Inflammatory macrophage treated with lipopolysaccharide for 4 hours (primary cell): ENCODE results near the gene NRGN.

Experiments
- DNase-seq: peaks from one replicate; pipeline ENCODE4 v3.0.0-alpha.2; 2020

Gene NRGN

GRCh38 chr11:124739479-124740276 is at the start of gene NRGN:
Gene NRGN (plus strand): TSS chr11:124739942. CDS start chr11:124740085, 143 bp downstream.
- DNase-seq: peak; percentile 79

DNA sequence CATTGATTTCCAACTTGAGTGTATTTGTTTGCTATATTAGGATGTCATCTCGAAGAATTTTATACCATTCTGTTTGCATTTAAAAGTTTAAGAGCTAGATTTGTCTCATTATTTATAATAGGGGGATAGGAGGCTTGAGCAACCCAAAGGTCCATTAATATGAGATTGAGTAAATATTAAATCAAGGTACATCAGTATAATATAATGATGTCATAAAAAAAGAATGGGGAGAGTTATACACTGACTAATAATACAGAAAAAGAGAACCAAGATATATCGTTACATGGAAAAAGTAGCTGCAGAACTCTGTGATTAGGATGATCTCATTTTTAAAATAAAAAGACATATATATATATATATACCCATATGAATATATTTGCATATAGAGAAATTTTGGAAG is 46.6 kb upstream of the NRGN start:
- DNase-seq: no peak

GRCh38 chr11:124699547-124699946 is 40.2 kb upstream of the NRGN start:
- no peak for DNase-seq

GRCh38 chr11:124700028-124700427 is 39.7 kb upstream of the NRGN start:
- no peak for DNase-seq

DNA sequence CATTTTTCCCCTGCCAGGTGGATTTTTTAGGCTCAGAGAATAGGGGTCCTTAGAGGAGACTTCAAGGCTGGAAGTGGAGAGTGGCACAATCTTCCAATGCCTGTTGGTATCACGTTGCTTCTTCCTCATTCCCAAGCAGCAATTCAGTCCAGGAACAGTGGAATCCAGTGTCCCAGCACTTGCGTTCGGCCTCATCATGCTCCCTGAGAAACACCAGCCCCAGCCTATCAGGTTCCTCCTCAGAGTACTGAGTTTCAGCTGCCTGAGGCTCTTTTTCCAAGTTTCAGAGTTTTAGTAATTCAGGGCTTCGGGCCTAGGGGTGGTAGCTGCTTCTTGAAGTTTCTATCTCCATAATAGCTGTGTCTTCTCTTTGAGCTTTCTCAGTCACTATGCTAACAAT is 31.9 kb upstream of the NRGN start:
- no peak for DNase-seq

DNA sequence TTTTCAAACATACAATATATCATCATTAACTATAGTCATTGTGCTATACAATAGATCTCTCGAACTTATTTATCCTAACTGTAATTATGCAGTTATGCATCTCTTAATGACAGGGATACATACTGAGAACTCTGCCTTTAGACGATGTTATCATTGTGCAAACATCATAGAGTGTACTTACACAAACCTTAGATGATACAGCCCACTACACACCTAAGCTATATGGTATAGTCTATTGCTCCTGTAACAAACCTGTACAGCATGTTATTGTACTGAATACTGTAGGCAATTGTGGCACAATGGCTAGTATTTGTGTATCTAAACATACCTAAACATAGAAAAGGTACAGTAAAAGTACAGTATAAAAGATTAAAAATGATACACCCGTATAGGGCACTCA is 27.4 kb upstream of the NRGN start:
- no peak for DNase-seq

GRCh38 chr11:124716591-124716990 is 23.2 kb upstream of the NRGN start:
- no peak for DNase-seq

DNA sequence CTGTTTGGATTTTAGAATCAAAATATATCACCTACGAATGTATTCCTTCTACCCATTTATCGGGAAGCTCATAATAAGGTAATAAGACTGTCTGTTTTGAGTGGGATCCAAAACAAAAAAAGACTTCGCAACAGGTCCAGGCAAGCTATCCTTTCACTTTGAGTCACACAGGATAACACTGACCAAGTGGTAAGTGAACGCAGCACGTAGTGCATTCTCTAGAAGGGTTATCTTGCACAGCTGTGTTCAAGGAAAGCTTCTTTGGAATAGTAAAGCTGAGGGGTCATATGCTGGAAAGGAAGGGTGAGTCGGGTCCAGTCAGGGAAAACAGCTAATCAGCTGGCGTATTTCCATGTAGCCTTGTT is 22.3 kb upstream of the NRGN start:
- no peak for DNase-seq

GRCh38 chr11:124717786-124718651 is 21.7 kb upstream of the NRGN start:
- DNase-seq: no peak

DNA sequence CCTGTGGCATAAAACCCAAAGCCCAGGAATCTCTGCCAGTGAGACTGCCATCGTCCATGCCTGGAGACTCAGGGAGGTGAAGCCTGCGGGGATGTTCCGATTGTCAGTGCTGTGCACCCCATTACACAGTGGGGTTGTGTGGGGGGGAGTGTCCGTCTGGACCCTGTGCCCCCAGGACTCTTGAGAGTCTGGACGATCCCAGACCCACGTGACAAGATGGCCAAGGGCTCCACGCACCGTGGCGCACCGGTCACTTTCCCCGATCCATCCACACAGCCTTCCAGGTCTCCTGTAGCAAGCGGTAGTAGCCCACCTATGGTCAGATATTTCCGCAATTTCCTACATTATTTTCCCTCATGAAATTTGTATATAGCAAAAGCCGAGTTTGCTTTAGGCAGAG is 20.9 kb upstream of the NRGN start:
- no peak for DNase-seq

DNA sequence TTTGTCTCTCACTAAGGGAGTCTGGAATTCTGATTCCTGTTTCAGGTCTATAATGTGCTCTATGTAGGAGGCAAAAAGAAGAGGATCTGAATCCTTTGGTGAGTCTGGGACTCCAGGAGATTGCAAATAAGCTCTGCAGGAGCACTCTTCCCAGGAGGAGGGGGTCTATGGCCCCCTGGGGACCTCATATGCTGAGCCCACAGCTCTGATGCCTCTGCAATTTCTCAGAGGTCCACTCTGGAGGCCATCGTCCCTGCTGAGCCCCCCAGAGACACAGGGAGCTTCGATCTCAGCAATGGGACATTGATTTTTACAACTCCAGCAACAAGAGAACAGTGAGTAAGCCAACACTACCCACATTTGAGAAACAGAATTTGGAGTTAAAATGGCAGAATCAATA is 20.2 kb upstream of the NRGN start:
- no peak for DNase-seq

DNA sequence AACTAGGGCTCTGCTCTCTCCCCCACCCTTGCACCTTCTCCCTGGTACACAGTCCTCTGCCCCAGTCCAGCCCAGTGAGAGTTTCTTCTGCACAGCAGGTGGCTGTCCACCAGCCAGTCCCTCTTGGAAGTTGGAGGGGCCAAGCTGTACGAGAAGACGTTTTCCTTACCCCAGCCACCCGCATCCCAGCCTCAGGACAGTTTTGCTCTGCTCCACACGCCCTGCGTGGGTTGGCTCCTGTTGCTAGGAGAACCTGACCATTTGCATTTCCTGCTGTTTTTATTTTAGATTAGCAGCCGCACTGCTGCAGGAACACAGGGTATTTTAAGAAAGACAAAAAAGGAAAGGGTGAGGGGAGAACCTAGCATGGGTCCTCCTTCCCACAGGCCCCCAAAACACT is 17.6 kb upstream of the NRGN start:
- no peak for DNase-seq

GRCh38 chr11:124724979-124725718 is 14.6 kb upstream of the NRGN start:
- DNase-seq: no peak

- DNase-seq: peak; percentile 20
These were observed 14.0 kb upstream of the NRGN start for GRCh38 chr11:124725719-124726105.

- DNase-seq: no peak
These were observed 12.3 kb upstream of the NRGN start for GRCh38 chr11:124727474-124727873.

DNA sequence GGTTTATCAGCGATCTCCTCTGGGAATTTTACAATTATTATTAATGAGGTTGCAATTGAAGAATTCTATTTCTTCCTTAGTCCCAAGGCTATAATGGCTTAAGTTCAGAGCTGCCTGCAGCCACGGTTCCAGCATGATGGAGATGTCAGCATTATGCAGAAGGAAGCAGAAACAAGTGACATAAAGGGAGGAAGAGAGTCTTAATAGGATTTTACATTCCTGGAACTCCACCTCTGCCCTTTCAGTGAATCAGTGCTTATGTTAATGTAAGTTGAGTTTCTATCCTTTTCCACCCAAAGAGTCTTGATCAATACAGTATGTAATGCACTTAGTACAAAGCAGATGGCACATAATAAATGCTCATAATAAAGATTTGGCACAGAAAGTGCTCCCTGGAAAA is 11.6 kb upstream of the NRGN start:
- DNase-seq: no peak

GRCh38 chr11:124729571-124729970 is 10.2 kb upstream of the NRGN start:
- peak; percentile 58 for DNase-seq

GRCh38 chr11:124732230-124732629 is 7.5 kb upstream of the NRGN start:
- DNase-seq: peak; percentile 84

GRCh38 chr11:124736736-124737135 is 3.0 kb upstream of the NRGN start:
- DNase-seq: peak; percentile 63

- DNase-seq: no peak
These were observed 2.0 kb upstream of the NRGN start for GRCh38 chr11:124737638-124738305.

DNA sequence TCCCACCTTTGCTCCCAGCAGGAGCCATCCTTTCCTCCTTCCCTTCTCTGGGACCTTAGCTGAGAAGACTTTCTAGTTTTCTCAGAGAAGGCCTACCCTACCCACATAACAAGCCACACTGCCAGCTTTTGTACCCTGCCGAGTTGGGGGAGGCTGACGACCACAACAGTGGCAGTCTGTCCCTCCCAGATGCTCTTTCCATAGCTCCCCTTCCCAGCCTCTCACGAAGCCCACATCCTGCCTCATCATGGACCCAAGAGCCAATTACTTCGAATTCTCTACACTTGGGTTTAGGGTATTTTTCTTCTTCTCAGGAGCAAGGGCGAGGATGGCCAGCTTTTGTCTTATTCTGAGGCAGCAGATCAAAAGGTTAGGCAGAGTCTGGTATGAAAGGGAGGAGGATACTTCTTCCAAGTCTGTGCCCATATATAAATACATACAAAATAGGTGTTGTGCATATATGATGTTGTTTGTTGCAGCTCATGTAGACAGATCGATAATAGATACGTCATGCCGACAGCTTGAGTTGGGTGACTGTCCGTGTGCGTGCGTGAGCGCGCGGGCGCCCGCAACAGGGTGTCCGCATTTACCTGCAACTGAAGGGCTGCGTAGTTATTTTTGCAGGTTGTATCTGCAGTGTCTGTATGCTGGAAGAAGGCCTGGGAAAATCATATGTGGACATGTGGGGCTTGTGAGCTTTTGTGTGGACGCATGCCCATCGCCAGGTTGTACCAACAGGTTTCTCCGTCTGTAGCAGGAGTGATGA is 846 bp upstream of the NRGN start:
- no peak for DNase-seq

- peak; percentile 62 for DNase-seq
These were observed 638 bp downstream of the NRGN start for GRCh38 chr11:124740277-124740882.
